Hindlimb muscle (tissue), 1 donor: Measurements from ENCODE around the gene ATRIP. TPM values are rescaled to one million over a fixed set of nuclear protein-coding genes. Genes with fewer than 3 reads are reported as not detected.

Source experiments
- DNase-seq: peaks from one replicate; pipeline ENCODE4 v3.0.0-alpha.2; 2013
- polyA plus RNA-seq: library from polyadenylated mRNA; unstranded; fragments of 120-200 nt; gene quantifications from one replicate; pipeline ENCODE4 v1.2.1, GENCODE V29; 2013; ENCODE audit not compliant: insufficient read length

Gene ATRIP
- polyA plus RNA-seq, 1 donor = 7.6 TPM

DNA sequence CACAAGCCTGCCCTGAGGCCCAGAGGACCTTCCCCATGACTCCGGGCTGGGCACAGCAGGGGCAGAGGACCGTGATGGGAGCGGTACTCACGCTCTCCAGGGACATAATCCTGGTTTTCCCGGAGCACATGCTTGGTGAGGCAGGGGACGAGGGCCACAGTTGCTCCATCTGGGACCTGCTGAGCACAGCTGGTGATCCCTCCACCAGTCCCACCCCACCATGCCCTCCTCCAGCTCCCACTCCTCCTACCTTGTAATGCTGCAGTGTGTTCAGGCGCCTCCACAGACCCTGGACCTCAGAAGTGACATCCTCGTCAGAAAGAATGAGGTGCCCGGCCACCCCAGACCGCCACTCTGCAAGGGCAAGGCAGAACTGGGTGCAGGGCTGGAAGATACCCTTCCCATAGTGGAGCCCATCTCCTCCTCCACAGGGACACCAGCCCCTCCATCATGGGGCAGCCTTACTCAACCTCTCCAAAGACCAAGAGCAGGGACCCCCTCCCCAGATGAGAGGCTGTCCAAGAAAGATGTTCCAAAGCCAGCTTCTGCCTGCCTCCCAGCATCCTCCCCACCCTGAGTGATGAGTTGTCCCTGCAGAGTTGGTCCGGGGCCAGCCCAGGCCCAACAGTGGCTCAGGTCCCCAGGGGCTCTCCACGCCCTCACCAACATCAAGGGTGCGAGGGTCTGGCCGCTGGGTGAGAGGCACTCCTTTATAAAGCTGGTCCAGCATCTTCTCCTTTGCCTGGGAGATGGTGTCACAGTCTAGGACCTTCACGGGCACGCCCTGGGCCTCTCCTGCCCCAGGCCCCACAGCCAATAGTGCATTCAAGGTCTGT, 36.1 kb upstream of the ATRIP start:
- DNase-seq = no peak

- no peak for DNase-seq
Measured at GRCh38 chr3:48411041-48411588, 35.4 kb upstream of the ATRIP start.

GRCh38 chr3:48411606-48412374, 34.7 kb upstream of the ATRIP start:
- no peak for DNase-seq

GRCh38 chr3:48412375-48413001, 34.0 kb upstream of the ATRIP start:
- DNase-seq = no peak

DNA sequence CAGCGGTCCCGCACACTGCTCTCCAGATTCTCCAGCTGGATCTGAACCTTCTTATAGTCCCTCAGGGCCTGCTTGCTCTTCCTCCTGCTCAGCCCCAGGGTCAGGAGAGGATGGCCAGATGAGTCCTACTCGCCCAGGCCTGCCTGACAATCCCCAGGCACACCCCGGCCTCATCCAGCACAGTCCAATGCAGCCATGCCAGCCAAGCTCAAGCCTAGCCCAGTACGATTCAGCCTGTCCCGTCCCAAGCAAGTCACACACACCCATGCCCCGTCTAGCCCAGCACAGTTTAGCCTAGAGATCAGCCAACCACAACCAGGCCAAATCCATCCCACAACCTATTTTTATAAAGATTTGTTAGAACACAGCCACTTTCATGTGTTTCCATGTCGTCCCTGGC, 33.5 kb upstream of the ATRIP start:
- no peak for DNase-seq

DNA sequence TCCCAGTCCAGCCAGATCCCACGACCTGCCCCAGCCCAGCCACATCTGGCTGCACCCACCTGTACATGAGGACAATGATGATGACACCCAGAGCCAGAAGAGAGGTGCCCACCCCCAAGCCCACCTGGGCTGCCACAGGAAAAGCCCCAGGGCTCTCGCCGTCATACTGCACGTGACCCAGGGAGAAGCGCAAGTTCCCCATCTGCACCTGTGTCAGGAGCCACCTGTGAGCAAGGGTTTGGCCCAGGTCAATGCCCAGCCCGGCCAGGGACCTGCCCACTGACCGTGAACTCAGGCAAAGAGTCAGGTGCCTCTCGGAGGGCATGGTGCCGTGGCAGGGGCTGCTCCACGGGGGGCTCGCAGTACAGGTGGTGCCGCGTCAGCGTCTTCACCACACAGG, 32.9 kb upstream of the ATRIP start:
- DNase-seq = no peak

DNA sequence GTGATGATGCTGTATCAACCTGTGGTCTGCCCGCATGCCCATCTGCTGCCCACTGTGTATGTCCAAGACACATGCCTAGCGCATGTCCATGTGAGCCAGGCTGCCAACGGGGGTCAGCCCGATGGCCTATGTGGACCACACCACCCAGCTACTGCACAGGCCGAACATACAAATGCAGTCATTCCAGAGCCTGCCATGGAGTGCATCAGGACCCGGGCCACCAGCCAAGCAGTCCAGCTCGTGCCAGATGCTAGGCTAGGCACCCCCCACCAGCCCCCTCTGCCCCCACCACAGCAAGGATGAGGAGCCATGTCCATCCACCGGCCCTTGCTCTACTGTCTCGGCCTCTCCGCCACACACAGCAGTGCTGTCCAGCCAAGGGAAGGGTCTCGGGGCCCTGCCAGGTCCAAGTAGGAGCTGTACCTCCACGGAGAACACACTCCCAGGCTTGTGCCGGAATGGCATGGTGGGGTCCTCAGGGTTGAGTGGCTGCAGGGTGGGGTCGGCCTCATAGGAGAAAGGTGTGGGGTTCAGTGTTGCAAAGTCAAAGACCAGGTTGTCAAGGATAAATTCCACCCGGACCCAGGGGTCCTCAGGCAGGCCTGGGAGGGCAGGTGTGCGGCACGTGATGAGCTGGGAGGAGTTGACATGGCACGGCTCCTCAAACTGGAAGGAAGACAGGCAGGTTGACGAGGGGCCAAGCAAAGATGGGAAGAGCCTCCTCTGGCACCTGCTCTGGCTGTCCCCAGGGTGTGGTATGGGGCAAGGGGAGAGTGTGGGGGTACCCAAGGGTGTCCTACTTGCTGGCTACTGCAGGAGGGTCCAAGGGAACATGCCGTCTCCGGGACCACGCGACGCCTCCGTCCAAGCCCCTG, 31.9 kb upstream of the ATRIP start:
- DNase-seq = no peak

DNA sequence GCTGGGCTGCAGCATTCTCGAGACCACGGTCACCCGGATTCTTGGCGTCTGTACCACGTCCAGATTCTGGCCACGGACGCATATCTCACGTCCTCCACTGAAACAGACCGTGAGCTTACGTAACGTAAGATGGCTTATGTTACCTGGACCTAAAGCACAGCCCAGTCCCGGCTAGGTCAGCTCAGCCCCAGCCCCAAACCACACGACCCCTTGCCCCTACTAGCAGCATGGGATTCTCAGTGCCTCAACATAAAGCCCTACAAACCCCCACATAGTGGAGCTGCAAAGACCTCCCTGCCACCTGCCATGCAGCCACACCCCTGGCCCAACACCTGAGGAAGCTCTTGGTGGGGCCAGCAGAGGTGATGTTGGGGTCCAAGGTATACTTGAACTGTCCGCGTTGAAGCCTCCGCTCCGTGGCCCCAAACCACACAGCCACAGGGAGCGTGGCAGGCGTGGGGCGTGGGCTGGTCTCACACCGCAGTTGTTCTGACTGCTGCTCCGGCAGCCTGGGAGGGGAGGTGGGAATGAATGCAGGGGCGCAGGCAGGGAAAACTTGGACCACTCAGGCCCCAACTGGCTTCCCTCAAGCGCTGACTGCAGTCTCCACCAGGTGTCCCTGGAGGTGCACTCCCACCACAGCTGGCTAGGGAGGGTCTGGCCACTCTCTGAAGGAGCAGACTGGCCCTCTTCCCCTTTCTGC, 31.1 kb upstream of the ATRIP start:
- DNase-seq = no peak

GRCh38 chr3:48416091-48416505, 30.4 kb upstream of the ATRIP start:
- no peak for DNase-seq

DNA sequence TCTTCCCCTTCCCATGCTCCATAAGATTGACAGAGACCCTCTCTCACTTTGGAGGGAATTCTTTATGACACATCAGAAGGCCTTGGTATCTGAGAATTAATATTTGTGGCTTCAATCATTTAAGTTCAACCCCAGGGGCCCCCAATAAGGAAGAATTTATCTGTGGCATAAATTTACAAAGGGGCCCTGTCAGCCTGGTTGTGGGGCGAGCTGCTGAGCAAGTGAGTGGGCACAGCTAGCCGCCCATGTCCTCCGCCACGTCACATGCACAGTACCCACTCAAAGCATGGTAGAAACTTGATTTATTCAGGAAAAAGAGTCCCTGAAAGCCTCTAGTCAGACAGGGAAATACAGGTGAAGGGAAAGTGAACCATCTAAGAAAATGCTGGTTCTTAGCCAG, 30.0 kb upstream of the ATRIP start:
- no peak for DNase-seq

GRCh38 chr3:48417529-48418108, 28.9 kb upstream of the ATRIP start:
- no peak for DNase-seq

- no peak for DNase-seq
Measured at GRCh38 chr3:48418140-48418539, 28.4 kb upstream of the ATRIP start.

DNA sequence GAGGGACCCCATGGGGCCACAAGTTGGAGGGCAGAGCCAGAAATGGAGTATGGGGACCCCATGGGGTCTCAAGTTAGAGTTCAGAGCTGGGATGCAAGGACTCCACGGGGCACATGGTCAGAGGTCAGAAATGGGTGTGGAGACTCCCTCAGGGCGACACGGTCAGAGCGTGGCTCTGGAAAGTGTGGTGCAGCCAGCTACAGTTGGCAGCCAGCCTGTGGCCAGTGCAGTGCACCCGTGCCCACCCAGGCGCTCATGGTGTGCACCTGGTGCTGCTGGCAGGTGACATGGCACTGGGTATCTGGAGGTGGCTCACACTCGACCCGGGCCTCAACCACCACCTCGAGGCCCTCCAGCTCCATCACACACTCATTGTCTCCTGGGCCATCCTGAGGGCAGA, 27.9 kb upstream of the ATRIP start:
- DNase-seq = no peak

DNA sequence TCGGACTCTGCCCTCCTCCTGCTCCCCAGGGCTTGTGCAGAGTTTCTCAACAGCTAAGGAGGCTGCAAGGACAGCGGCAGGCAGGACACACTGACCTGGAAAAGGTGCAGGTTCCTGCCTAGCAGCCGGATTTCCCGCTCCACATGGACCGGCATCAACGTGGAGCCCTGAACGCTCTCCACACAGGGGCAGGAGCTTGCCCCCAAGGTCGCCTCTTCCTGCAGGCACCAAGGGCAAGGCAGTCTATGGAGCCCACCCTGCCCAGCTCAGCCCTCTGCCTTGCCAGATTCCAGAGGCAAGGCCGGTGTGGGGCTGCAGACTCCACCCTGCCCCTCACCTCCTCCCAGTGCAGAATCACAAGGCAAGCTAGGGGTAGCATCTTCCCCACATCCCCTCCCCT, 27.4 kb upstream of the ATRIP start:
- no peak for DNase-seq

DNA sequence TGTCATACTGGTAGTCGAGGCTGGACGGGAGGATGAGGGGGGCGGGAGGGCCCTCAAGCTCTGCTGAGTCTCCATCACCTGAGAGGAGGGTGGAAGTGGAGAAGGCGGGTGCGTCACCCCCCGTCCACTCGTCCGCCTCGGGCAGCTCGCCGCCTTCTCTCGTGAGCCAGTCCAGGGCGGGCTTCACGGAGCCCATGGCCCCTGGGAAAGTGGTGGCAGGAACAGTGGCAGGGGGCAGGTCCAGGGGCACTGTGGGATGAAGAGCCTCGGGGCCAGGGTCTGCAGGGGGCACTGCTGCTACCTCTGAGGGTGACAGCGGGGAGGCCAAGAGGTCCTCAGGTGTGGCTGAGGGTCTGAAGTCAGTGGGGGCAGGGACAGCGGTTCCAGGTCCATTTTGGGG, 26.9 kb upstream of the ATRIP start:
- DNase-seq = no peak

- no peak for DNase-seq
Measured at GRCh38 chr3:48420561-48420960, 26.0 kb upstream of the ATRIP start.

GRCh38 chr3:48422272-48422671, 24.3 kb upstream of the ATRIP start:
- DNase-seq = no peak

- no peak for DNase-seq
Measured at GRCh38 chr3:48422681-48423080, 23.9 kb upstream of the ATRIP start.

- no peak for DNase-seq
Measured at GRCh38 chr3:48423241-48423882, 23.2 kb upstream of the ATRIP start.

DNA sequence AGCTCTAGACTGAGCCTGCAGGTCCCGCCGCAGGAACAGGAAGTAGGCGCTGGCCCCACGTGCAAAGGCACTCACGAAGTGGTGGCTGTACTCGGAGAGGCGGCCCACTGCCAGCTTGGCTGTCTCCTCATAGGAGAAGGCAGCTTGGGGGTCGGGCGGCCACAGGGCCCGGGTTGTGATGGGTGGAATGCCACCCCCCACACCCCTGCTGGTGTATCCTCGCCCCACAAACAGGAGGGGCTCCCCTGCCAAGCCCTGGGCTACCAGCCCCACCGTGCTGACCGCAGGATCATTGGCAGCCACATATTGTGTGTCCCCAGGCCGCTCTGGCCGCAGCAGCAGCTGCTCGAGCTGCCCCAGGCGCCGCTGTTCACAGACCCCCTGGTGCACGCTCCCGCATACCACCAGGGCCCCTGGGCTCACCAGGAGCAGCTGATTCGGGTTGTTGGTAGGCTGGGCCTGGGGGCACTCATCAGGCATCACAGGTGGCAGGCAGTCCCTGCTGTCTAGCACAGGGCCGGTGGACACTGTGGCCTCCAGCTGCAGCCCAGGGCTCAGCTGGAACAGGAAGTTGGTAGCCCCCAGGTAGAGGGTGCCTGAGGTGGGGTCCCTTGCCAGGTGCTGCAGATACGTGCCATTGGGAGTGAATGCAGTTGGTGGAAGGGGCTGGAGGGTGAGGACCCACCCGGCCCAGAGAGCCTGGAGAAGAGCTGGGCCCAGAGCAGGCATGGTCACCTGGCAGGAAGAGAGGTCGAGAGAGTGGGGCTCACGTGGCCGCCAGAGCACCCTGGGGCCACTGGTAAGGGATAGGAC, 22.4 kb upstream of the ATRIP start:
- DNase-seq = no peak
